ENCODE data around the gene CDIPT. TPM values are rescaled to one million over a fixed set of nuclear protein-coding genes. Genes with fewer than 3 reads are reported as not detected.
"Not testable (repeated sequence)": the region's sequence is repeated elsewhere in the genome, so short reads cannot be mapped to it uniquely, and the experiment has no call there.

CDIPT gene
- total and polyA plus RNA-seq, 3 experiments from 2014 or later, result 63.9 to 109 (median 68.4) TPM

- H3K36me3 ChIP-seq (ENCODE audit: insufficient read depth, low read length), result no peaks in the 10 kb centered on the region
- no peaks in the 10 kb centered on the region for H3K4me1 ChIP-seq (ENCODE audit: insufficient read depth, low read length)
- DNase-seq, result no peak
- H3K36me3 Mint-ChIP-seq, result peaks cover 0 to 3% (median 0%) of the 10 kb centered on the region in 3 donors
- no peaks in the 10 kb centered on the region for H3K9me3 ChIP-seq (ENCODE audit: low read length)
- peaks cover 0 to 1% (median 0%) of the 10 kb centered on the region in 5 donors for H3K9me3 Mint-ChIP-seq
- H3K4me3 Mint-ChIP-seq, result no peak overlapping the region
- H3K27me3 Mint-ChIP-seq, result peaks cover 14 to 37% of the 10 kb centered on the region in 2 donors
- H3K27ac Mint-ChIP-seq, result no peak overlapping the region
- H3K4me3 ChIP-seq (ENCODE audit: low read length), result no peak overlapping the region
- CTCF ChIA-PET, result no interaction called here
- H3K27ac ChIP-seq (ENCODE audit: low read depth, low read length), result no peak overlapping the region
- peaks cover 0 to 3% (median under 1%) of the 10 kb centered on the region in 3 donors for H3K4me1 Mint-ChIP-seq
- POLR2A ChIA-PET, result no interaction called here
- peaks cover 13% of the 10 kb centered on the region for H3K27me3 ChIP-seq (ENCODE audit: insufficient read depth, low read length, poor library complexity, severe bottlenecking)
These were observed 30.5 kb upstream of the CDIPT start for GRCh38 chr16:29893553-29893952.

- Histone ChIP-seq H3K27ac (ENCODE audit: low read depth, low read length) (no peak overlapping the region), H3K27me3 (ENCODE audit: insufficient read depth, low read length, poor library complexity, severe bottlenecking) (peaks cover 4% of the 10 kb centered on the region), H3K4me3 (ENCODE audit: low read length) (no peak overlapping the region), H3K9me3 (ENCODE audit: low read length) (no peaks in the 10 kb centered on the region), H3K4me1 (ENCODE audit: insufficient read depth, low read length) (no peaks in the 10 kb centered on the region), H3K36me3 (ENCODE audit: insufficient read depth, low read length) (no peaks in the 10 kb centered on the region)
- no peak for DNase-seq
- Mint-ChIP-seq H3K9me3 (peaks cover 0 to 1% (median 0%) of the 10 kb centered on the region in 5 donors), H3K27ac (no peak overlapping the region), H3K4me3 (no peak overlapping the region), H3K4me1 (no peaks in the 10 kb centered on the region), H3K27me3 (peaks cover 14 to 25% of the 10 kb centered on the region in 2 donors), H3K36me3 (peaks cover 0 to 3% (median 0%) of the 10 kb centered on the region in 3 donors)
- ChIA-PET CTCF (no interaction called here), POLR2A (no interaction called here)
These were observed 29.4 kb upstream of the CDIPT start for GRCh38 chr16:29892458-29892813.

- Mint-ChIP-seq H3K9me3 (peaks cover 0 to 1% (median 0%) of the 10 kb centered on the region in 5 donors), H3K27ac (no peak overlapping the region), H3K4me1 (no peaks in the 10 kb centered on the region), H3K27me3 (peaks cover 12 to 21% of the 10 kb centered on the region in 2 donors), H3K36me3 (no peaks in the 10 kb centered on the region), H3K4me3 (no peak overlapping the region)
- H3K27ac ChIP-seq (ENCODE audit: low read depth, low read length), result no peak overlapping the region
- H3K27me3 ChIP-seq (ENCODE audit: insufficient read depth, low read length, poor library complexity, severe bottlenecking), result peaks cover 4% of the 10 kb centered on the region
- no peaks in the 10 kb centered on the region for H3K36me3 ChIP-seq (ENCODE audit: insufficient read depth, low read length)
- H3K4me3 ChIP-seq (ENCODE audit: low read length), result no peak overlapping the region
- DNase-seq, result no peak
- CTCF ChIA-PET, result interaction anchor here (1.3 kb wide), 1 partner anchor 44 kb away, joined by 3 read pairs; no protein-coding TSS in a partner anchor
- POLR2A ChIA-PET, result no interaction called here
- no peaks in the 10 kb centered on the region for H3K4me1 ChIP-seq (ENCODE audit: insufficient read depth, low read length)
- H3K9me3 ChIP-seq (ENCODE audit: low read length), result no peaks in the 10 kb centered on the region
These were observed 28.8 kb upstream of the CDIPT start for GRCh38 chr16:29891525-29892457.

- H3K27ac ChIP-seq (ENCODE audit: low read depth, low read length); H3K36me3 Mint-ChIP-seq; H3K9me3 ChIP-seq (ENCODE audit: low read length); H3K4me1 ChIP-seq (ENCODE audit: insufficient read depth, low read length); H3K27me3 ChIP-seq (ENCODE audit: insufficient read depth, low read length, poor library complexity, severe bottlenecking); H3K27me3 Mint-ChIP-seq; H3K36me3 ChIP-seq (ENCODE audit: insufficient read depth, low read length); H3K27ac Mint-ChIP-seq; DNase-seq; H3K4me3 Mint-ChIP-seq; H3K9me3 Mint-ChIP-seq; H3K4me3 ChIP-seq (ENCODE audit: low read length); H3K4me1 Mint-ChIP-seq; POLR2A ChIA-PET: not testable (repeated sequence)
- CTCF ChIA-PET, result interaction anchor here (1.2 to 2.1 kb wide), 2 partner anchors 41 to 198 kb away, joined by 3 to 5 read pairs; no protein-coding TSS in a partner anchor
These were observed 26.3 kb upstream of the CDIPT start for GRCh38 chr16:29889372-29889771.

- H3K27me3 ChIP-seq (ENCODE audit: insufficient read depth, low read length, poor library complexity, severe bottlenecking), result no peaks in the 10 kb centered on the region
- no peaks in the 10 kb centered on the region for H3K36me3 Mint-ChIP-seq
- H3K9me3 Mint-ChIP-seq, result no peaks in the 10 kb centered on the region
- no peak overlapping the region for H3K4me3 ChIP-seq (ENCODE audit: low read length)
- H3K4me3 Mint-ChIP-seq, result no peak overlapping the region
- H3K36me3 ChIP-seq (ENCODE audit: insufficient read depth, low read length), result no peaks in the 10 kb centered on the region
- ChIA-PET POLR2A (no interaction called here), CTCF (no interaction called here)
- H3K27ac ChIP-seq (ENCODE audit: low read depth, low read length), result no peak overlapping the region
- peaks cover 19 to 30% of the 10 kb centered on the region in 2 donors for H3K27me3 Mint-ChIP-seq
- no peaks in the 10 kb centered on the region for H3K9me3 ChIP-seq (ENCODE audit: low read length)
- no peaks in the 10 kb centered on the region for H3K4me1 Mint-ChIP-seq
- H3K4me1 ChIP-seq (ENCODE audit: insufficient read depth, low read length), result no peaks in the 10 kb centered on the region
- H3K27ac Mint-ChIP-seq, result no peak overlapping the region
- DNase-seq, result no peak
These were observed 21.0 kb upstream of the CDIPT start for GRCh38 chr16:29883987-29884386.

- Mint-ChIP-seq H3K27me3 (peaks cover 27 to 46% of the 10 kb centered on the region in 2 donors), H3K4me1 (peaks cover 10 to 17% (median 14%) of the 10 kb centered on the region in 3 donors), H3K4me3 (no peak overlapping the region), H3K27ac (no peak overlapping the region), H3K9me3 (no peaks in the 10 kb centered on the region), H3K36me3 (peaks cover 0 to 3% (median 0%) of the 10 kb centered on the region in 3 donors)
- CTCF ChIA-PET, result no interaction called here
- Histone ChIP-seq H3K4me3 (ENCODE audit: low read length) (no peak overlapping the region), H3K36me3 (ENCODE audit: insufficient read depth, low read length) (no peaks in the 10 kb centered on the region), H3K27ac (ENCODE audit: low read depth, low read length) (no peak overlapping the region), H3K4me1 (ENCODE audit: insufficient read depth, low read length) (peaks cover 12% of the 10 kb centered on the region), H3K9me3 (ENCODE audit: low read length) (no peaks in the 10 kb centered on the region), H3K27me3 (ENCODE audit: insufficient read depth, low read length, poor library complexity, severe bottlenecking) (peaks cover 13% of the 10 kb centered on the region)
- POLR2A ChIA-PET, result no interaction called here
- no peak for DNase-seq
These were observed 18.0 kb upstream of the CDIPT start for GRCh38 chr16:29881050-29881449.

- Mint-ChIP-seq H3K4me1 (peaks cover 13 to 20% (median 18%) of the 10 kb centered on the region in 3 donors), H3K36me3 (peaks cover 0 to 3% (median 0%) of the 10 kb centered on the region in 3 donors), H3K27me3 (peaks cover 30 to 43% of the 10 kb centered on the region in 2 donors), H3K4me3 (peak overlapping the region in 2 of 7 donors; percentile 56 to 74), H3K9me3 (no peaks in the 10 kb centered on the region), H3K27ac (no peak overlapping the region)
- CTCF ChIA-PET, result interaction anchor here (0.7 to 1.5 kb wide), 2 partner anchors 30 to 552 kb away, joined by 3 read pairs; partner anchors contain the start of gene DCTPP1
- peaks cover 12% of the 10 kb centered on the region for H3K4me1 ChIP-seq (ENCODE audit: insufficient read depth, low read length)
- H3K27me3 ChIP-seq (ENCODE audit: insufficient read depth, low read length, poor library complexity, severe bottlenecking), result peaks cover 13% of the 10 kb centered on the region
- no peak for DNase-seq
- no peak overlapping the region for H3K27ac ChIP-seq (ENCODE audit: low read depth, low read length)
- no peaks in the 10 kb centered on the region for H3K36me3 ChIP-seq (ENCODE audit: insufficient read depth, low read length)
- H3K9me3 ChIP-seq (ENCODE audit: low read length), result no peaks in the 10 kb centered on the region
- POLR2A ChIA-PET, result no interaction called here
- H3K4me3 ChIP-seq (ENCODE audit: low read length), result no peak overlapping the region
These were observed 15.1 kb upstream of the CDIPT start for GRCh38 chr16:29878172-29878571.

- Mint-ChIP-seq H3K4me1 (peaks cover 13 to 20% (median 18%) of the 10 kb centered on the region in 3 donors), H3K27me3 (peaks cover 24 to 38% of the 10 kb centered on the region in 2 donors), H3K4me3 (peak overlapping the region; percentile 9 to 83 (median 73)), H3K9me3 (no peaks in the 10 kb centered on the region), H3K27ac (peak overlapping the region in 2 of 8 donors; percentile 31 to 51), H3K36me3 (peaks cover 0 to 3% (median 0%) of the 10 kb centered on the region in 3 donors)
- peaks cover 13% of the 10 kb centered on the region for H3K27me3 ChIP-seq (ENCODE audit: insufficient read depth, low read length, poor library complexity, severe bottlenecking)
- H3K4me3 ChIP-seq (ENCODE audit: low read length), result peak overlapping the region; percentile 26
- DNase-seq, result peak in 3 of 5 donors; percentile 15 to 31 (median 29)
- ChIA-PET POLR2A (no interaction called here), CTCF (interaction anchor here (0.7 to 1.5 kb wide), 3 partner anchors 14 to 552 kb away, joined by 3 read pairs; partner anchors contain the start of genes CDIPT and DCTPP1)
- peaks cover 12% of the 10 kb centered on the region for H3K4me1 ChIP-seq (ENCODE audit: insufficient read depth, low read length)
- no peaks in the 10 kb centered on the region for H3K9me3 ChIP-seq (ENCODE audit: low read length)
- H3K36me3 ChIP-seq (ENCODE audit: insufficient read depth, low read length), result no peaks in the 10 kb centered on the region
- no peak overlapping the region for H3K27ac ChIP-seq (ENCODE audit: low read depth, low read length)
These were observed 14.4 kb upstream of the CDIPT start for GRCh38 chr16:29877266-29877961.
